Choroid plexus epithelial cell (primary cell): ENCODE data around the gene GNB5.

Source experiments
- DNase-seq: peaks from one replicate; pipeline ENCODE4 v3.0.0-alpha.2; 2010; ENCODE audit warnings: low read depth
- H3K4me3 ChIP-seq: 2 replicates; pipeline ENCODE4 v1.5.1; 2011; ENCODE audit warnings: low read depth, mild to moderate bottlenecking, control low read depth, low read length, moderate library complexity
- CTCF ChIP-seq: conservative IDR thresholded peaks from 2 replicates; pipeline ENCODE4 v1.5.1; 2011; ENCODE audit warnings: low read depth, mild to moderate bottlenecking, control low read depth, inconsistent platforms, low read length, moderate library complexity

The GNB5 gene

GRCh38 chr15:52094811-52095584 lies 96.2 kb downstream of the GNB5 start:
- TF ChIP-seq CTCF = no peak
- H3K4me3 ChIP-seq = no peak overlapping the region
- DNase-seq = no peak

- no peak for TF ChIP-seq CTCF
- peak; percentile 94 for DNase-seq
- H3K4me3 ChIP-seq = no peak overlapping the region
Measured at GRCh38 chr15:52093539-52094510, 97.4 kb downstream of the GNB5 start.

- no peak for DNase-seq
- H3K4me3 ChIP-seq = no peak overlapping the region
- no peak for TF ChIP-seq CTCF
Measured at GRCh38 chr15:52093167-52093538, 98.0 kb downstream of the GNB5 start.

GRCh38 chr15:52090193-52090592 lies 101.0 kb downstream of the GNB5 start:
- DNase-seq = no peak
- TF ChIP-seq CTCF = no peak
- no peak overlapping the region for H3K4me3 ChIP-seq

GRCh38 chr15:52086011-52086786 lies 105.0 kb downstream of the GNB5 start:
- TF ChIP-seq CTCF = no peak
- no peak overlapping the region for H3K4me3 ChIP-seq
- no peak for DNase-seq

GRCh38 chr15:52085299-52085698 lies 105.9 kb downstream of the GNB5 start:
- no peak for TF ChIP-seq CTCF
- DNase-seq = no peak
- no peak overlapping the region for H3K4me3 ChIP-seq
